HFFc6 (cell line): ENCODE data around the gene CPNE2. TPM values are rescaled to one million over a fixed set of nuclear protein-coding genes. Genes with fewer than 3 reads are reported as not detected.

Experiments
- DNase-seq: peaks from one replicate; pipeline ENCODE4 v3.0.0-alpha.2; 2018
- H3K27ac Mint-ChIP-seq: 2 replicates; pipeline ENCODE4 v1.8.0; 2020; ENCODE audit warnings: mild to moderate bottlenecking, mixed read lengths
- H3K27me3 Mint-ChIP-seq: 2 replicates; pipeline ENCODE4 v1.8.0; 2021; ENCODE audit warnings: mild to moderate bottlenecking, moderate library complexity, mixed read lengths; ENCODE audit not compliant: insufficient read depth
- H3K36me3 Mint-ChIP-seq: 2 replicates; pipeline ENCODE4 v1.8.0; 2021; ENCODE audit warnings: low read depth, mixed read lengths
- H3K4me1 Mint-ChIP-seq: 2 replicates; pipeline ENCODE4 v1.8.0; 2020; ENCODE audit warnings: low read depth, mixed read lengths
- H3K4me3 Mint-ChIP-seq: 2 replicates; pipeline ENCODE4 v1.8.0; 2020; ENCODE audit warnings: mild to moderate bottlenecking, moderate library complexity, mixed read lengths
- H3K9me3 Mint-ChIP-seq: 2 replicates; pipeline ENCODE4 v1.8.0; 2020; ENCODE audit warnings: mild to moderate bottlenecking, mixed read lengths
- total RNA-seq, 6 experiments: library from RNA; stranded (reverse); fragmentation: NEBNext Ultra II Directional; extraction: Animal tissue kit (Norgen Biotek cat#: 25700); gene quantifications; 2 replicates in 1 of 6; 3 replicates in 5 of 6; pipeline ENCODE4 v1.2.3, GENCODE V29; 2021
- TF ChIP-seq, protein P1 (sequence below): fragments of 200-600 bp; sonication (generic); IDR thresholded peaks from 2 replicates; pipeline ENCODE4 v1.5.0; 2021; ENCODE audit warnings: antibody characterized with exemption, mild to moderate bottlenecking

The CPNE2 gene
- total RNA-seq, 6 experiments from 2014 or later, result 13.0 to 29.6 (median 23.3) TPM

DNA sequence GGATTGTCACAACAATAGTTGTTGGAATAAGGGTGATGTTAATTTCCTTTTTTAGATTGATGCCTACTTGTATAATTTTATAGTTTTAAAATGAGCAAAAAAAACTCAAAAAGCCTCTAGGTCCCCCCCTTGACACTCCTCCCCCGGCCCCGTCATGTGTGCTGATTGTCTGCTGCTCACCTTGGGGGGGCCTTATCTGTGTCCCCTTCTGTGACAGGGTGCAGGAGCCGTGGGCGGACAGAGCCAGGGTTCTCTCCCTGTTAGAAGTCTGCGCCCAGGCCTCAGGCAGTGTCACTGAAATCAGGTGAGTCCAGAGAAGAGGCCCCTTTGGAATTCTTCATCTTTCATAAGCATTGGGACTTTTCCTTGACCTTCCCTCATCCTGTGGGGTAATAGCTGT lies 27.4 kb upstream of the CPNE2 start:
- DNase-seq, result no peak
- no peak overlapping the region for H3K27ac Mint-ChIP-seq
- H3K36me3 Mint-ChIP-seq, result peaks cover 11% of the 10 kb centered on the region
- TF ChIP-seq, protein P1, sequence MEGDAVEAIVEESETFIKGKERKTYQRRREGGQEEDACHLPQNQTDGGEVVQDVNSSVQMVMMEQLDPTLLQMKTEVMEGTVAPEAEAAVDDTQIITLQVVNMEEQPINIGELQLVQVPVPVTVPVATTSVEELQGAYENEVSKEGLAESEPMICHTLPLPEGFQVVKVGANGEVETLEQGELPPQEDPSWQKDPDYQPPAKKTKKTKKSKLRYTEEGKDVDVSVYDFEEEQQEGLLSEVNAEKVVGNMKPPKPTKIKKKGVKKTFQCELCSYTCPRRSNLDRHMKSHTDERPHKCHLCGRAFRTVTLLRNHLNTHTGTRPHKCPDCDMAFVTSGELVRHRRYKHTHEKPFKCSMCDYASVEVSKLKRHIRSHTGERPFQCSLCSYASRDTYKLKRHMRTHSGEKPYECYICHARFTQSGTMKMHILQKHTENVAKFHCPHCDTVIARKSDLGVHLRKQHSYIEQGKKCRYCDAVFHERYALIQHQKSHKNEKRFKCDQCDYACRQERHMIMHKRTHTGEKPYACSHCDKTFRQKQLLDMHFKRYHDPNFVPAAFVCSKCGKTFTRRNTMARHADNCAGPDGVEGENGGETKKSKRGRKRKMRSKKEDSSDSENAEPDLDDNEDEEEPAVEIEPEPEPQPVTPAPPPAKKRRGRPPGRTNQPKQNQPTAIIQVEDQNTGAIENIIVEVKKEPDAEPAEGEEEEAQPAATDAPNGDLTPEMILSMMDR, result no peak
- peaks cover 4% of the 10 kb centered on the region; the same call in 1 of the 2 replicates for H3K27me3 Mint-ChIP-seq
- no peak overlapping the region for H3K4me3 Mint-ChIP-seq
- peaks cover 27% of the 10 kb centered on the region for H3K4me1 Mint-ChIP-seq
- H3K9me3 Mint-ChIP-seq, result no peaks in the 10 kb centered on the region

DNA sequence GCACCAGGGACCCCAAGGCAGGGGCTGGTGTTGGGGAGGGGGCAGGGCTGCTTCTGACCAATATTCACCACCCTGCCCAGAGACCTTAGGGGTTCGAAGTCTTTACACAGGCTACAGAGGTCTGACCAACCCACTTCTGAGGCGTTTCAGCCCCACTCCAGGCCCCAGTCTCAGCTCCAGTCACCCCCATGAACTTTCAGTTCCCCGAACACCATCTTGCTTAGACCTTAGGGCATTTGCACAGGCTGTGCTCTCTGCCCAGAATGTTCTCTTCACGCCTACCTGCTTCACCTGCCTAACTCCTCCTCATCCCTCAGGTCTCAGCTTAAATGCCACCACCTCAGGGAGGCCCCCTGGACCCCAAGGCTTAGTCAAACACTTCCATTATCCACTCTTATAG lies 25.8 kb upstream of the CPNE2 start:
- Mint-ChIP-seq H3K4me3 (no peak overlapping the region), H3K9me3 (no peaks in the 10 kb centered on the region), H3K27ac (no peak overlapping the region), H3K36me3 (peaks cover 11% of the 10 kb centered on the region), H3K27me3 (peaks cover 1% of the 10 kb centered on the region; the same call in 1 of the 2 replicates), H3K4me1 (peaks cover 11% of the 10 kb centered on the region)
- DNase-seq, result no peak
- TF ChIP-seq, protein P1, result no peak

DNA sequence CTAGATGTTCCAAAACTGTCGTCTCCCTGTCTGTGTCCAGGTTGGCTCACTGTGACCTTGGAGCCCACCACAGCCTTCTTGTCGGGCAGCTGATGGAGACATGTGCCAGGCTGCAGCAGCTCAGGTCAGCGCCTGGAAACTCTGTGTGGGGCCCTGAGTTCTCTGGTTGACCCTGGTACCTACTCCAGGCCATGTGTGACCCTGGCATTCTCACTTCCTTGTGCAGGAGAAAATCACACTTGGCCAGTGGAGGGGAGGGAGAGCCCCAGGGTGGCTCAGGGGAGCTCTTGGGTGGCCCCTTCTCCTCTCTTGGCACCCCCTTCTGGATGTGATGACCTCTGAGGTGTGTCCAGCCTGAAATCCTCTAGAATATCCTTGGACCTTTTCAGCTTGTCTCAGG lies 25.0 kb upstream of the CPNE2 start:
- H3K27me3 Mint-ChIP-seq, result peaks cover 1% of the 10 kb centered on the region; the same call in 1 of the 2 replicates

DNA sequence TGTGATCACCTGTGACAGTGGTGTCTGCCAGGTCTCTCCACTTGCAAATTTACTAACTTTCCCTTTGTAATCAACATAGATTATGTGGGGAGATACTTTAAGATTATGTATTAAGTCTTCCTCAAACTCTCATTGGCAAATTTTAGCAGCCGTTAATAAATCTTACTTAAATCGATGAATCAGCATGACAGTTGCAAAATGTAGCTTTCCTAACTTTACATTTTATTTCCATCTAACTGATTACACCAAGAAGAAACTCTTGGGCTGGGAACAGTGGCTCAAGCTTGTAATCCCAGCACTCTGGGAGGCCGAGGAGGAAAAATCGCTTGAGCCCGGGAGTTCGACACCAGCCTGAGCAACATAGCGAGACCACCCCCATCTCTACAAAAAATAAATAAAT lies 23.3 kb upstream of the CPNE2 start:
- H3K9me3 Mint-ChIP-seq, result no peaks in the 10 kb centered on the region
- DNase-seq, result no peak
- peaks cover 1% of the 10 kb centered on the region; the same call in 1 of the 2 replicates for H3K27me3 Mint-ChIP-seq
- 0 out of 2 replicates have a peak, but pooled peaks cover 4% of the 10 kb centered on the region for H3K36me3 Mint-ChIP-seq
- H3K4me1 Mint-ChIP-seq, result peaks cover 25% of the 10 kb centered on the region
- TF ChIP-seq, protein P1, result no peak
- no peak overlapping the region for H3K27ac Mint-ChIP-seq
- no peak overlapping the region for H3K4me3 Mint-ChIP-seq

More for the DNA sequence above, 25.0 kb upstream of the CPNE2 start:
- Mint-ChIP-seq H3K9me3 (no peaks in the 10 kb centered on the region), H3K4me1 (peaks cover 11% of the 10 kb centered on the region), H3K4me3 (no peak overlapping the region), H3K36me3 (peaks cover 10% of the 10 kb centered on the region), H3K27ac (no peak overlapping the region)
- TF ChIP-seq, protein P1, result no peak
- DNase-seq, result no peak

DNA sequence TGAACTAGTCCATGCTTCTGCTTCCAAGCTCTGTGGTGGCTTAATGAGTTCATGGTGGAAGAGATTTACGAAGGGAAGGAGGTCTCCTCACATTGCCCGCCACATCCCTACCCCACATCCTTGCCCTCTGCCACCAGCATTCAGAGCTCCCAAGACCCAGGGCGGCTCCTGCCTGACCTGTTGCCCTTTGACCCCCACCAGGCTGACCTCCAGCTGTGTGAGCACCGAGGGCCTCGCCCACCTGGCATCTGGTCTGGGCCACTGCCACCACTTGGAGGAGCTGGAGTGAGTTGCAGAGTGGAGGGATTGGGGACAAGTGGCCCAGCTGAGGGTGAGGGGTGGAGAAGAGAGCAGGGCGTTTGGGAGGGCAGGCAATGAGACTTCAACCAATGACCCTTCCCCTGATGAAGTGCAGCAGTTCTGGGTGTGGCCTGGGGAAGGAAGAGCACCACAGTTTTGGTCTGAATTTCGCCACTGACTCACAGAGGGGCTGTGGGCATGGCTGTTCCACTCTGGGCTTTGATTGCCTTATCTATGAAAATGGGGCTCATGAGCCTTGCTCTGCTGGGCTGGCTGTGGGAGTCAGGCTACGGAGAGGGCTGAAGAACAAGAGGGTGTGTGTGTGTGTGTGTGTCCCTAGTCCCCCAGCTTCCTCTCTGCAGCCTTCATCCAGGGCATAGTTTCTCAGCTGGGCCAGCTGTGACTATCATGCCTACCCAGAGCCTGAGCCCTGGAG lies 22.6 kb upstream of the CPNE2 start:
- Mint-ChIP-seq H3K27me3 (peaks cover 1% of the 10 kb centered on the region; the same call in 1 of the 2 replicates), H3K4me3 (no peak overlapping the region), H3K4me1 (peaks cover 25% of the 10 kb centered on the region), H3K9me3 (no peaks in the 10 kb centered on the region), H3K27ac (no peak overlapping the region), H3K36me3 (0 out of 2 replicates have a peak, but pooled peaks cover 4% of the 10 kb centered on the region)
- no peak for DNase-seq
- TF ChIP-seq, protein P1, result no peak
